ENCODE data around the gene RAPGEF4. TPM values are rescaled to one million over a fixed set of nuclear protein-coding genes. Genes with fewer than 3 reads are reported as not detected.

RAPGEF4 gene
- total and polyA plus RNA-seq, 8 donors = 3.6 to 23.7 (median 9.8) TPM; not detected in 1

- H3K27me3 ChIP-seq = no peaks in the 10 kb centered on the region
- no peaks in the 10 kb centered on the region for H3K36me3 ChIP-seq
- peaks cover 6 to 13% (median 10%) of the 10 kb centered on the region in 4 donors for H3K4me1 ChIP-seq
- intact Hi-C loops (cut with DNase I; ENCODE audit: low total_unique reads) = no loop called here
- H3K9me3 ChIP-seq = no peaks in the 10 kb centered on the region
- no peak overlapping the region for H3K27ac ChIP-seq
- TF ChIP-seq POLR2AphosphoS5 (IDR thresholded peaks at IDR 0.05) (no peak), CTCF (IDR thresholded peaks at IDR 0.05) (no peak), EP300 (IDR thresholded peaks at IDR 0.05) (no peak), POLR2A (IDR thresholded peaks at IDR 0.05) (no peak)
- H3K4me3 ChIP-seq = no peak overlapping the region
- 87 to 94% (median 90%) methylated on average over 8 of the region's 8 CpGs for WGBS, 5 donors
- DNase-seq = no peak
These were observed 230.0 kb downstream of the RAPGEF4 start for GRCh38 chr2:172965433-172966212.

GRCh38 chr2:172967036-172967982, 231.7 kb downstream of the RAPGEF4 start:
- Histone ChIP-seq H3K9me3 (no peaks in the 10 kb centered on the region), H3K4me3 (no peak overlapping the region), H3K36me3 (no peaks in the 10 kb centered on the region), H3K27me3 (no peaks in the 10 kb centered on the region), H3K27ac (no peak overlapping the region), H3K4me1 (peaks cover 6 to 13% (median 10%) of the 10 kb centered on the region in 4 donors)
- DNase-seq = no peak
- intact Hi-C loops (cut with DNase I; ENCODE audit: low total_unique reads) = no loop called here
- WGBS, 5 donors = 75 to 84% (median 80%) methylated on average over 16 of the region's 16 CpGs
- TF ChIP-seq CTCF (IDR thresholded peaks at IDR 0.05) (no peak), POLR2A (IDR thresholded peaks at IDR 0.05) (no peak), POLR2AphosphoS5 (IDR thresholded peaks at IDR 0.05) (no peak), EP300 (IDR thresholded peaks at IDR 0.05) (no peak)

GRCh38 chr2:172968061-172968469, 232.4 kb downstream of the RAPGEF4 start:
- H3K27me3 ChIP-seq = no peaks in the 10 kb centered on the region
- TF ChIP-seq CTCF (IDR thresholded peaks at IDR 0.05) (no peak), POLR2AphosphoS5 (IDR thresholded peaks at IDR 0.05) (peak in 2 of 3 donors; percentile 22 to 75), EP300 (IDR thresholded peaks at IDR 0.05) (no peak), POLR2A (IDR thresholded peaks at IDR 0.05) (no peak)
- intact Hi-C loops (cut with DNase I; ENCODE audit: low total_unique reads) = no loop called here
- H3K9me3 ChIP-seq = no peaks in the 10 kb centered on the region
- H3K4me1 ChIP-seq = peaks cover 6 to 13% (median 10%) of the 10 kb centered on the region in 4 donors
- 19 to 48% (median 42%) methylated on average over 3 to 7 of the region's 7 CpGs for WGBS, 5 donors
- DNase-seq = peak; percentile 44 to 61
- no peaks in the 10 kb centered on the region for H3K36me3 ChIP-seq
- no peak overlapping the region for H3K4me3 ChIP-seq
- H3K27ac ChIP-seq = no peak overlapping the region

- Histone ChIP-seq H3K27me3 (peaks cover 0 to under 1% (median 0%) of the 10 kb centered on the region in 3 donors), H3K27ac (no peak overlapping the region), H3K4me1 (peaks cover 6 to 13% (median 10%) of the 10 kb centered on the region in 4 donors), H3K9me3 (no peaks in the 10 kb centered on the region), H3K4me3 (no peak overlapping the region), H3K36me3 (no peaks in the 10 kb centered on the region)
- intact Hi-C loops (cut with DNase I; ENCODE audit: low total_unique reads) = no loop called here
- 85 to 94% (median 86%) methylated on average over 1 of the region's 1 CpG for WGBS, 5 donors
- no peak for DNase-seq
- TF ChIP-seq EP300 (IDR thresholded peaks at IDR 0.05) = no peak
- TF ChIP-seq POLR2AphosphoS5 (IDR thresholded peaks at IDR 0.05) = no peak
- no peak for TF ChIP-seq POLR2A (IDR thresholded peaks at IDR 0.05)
- TF ChIP-seq CTCF (IDR thresholded peaks at IDR 0.05) = no peak
These were observed 233.5 kb downstream of the RAPGEF4 start for GRCh38 chr2:172969166-172969565.

All from stomach (tissue), 9 donors.